Renal cortex interstitium (tissue), 11 donors: ENCODE results near the gene RABEPK. TPM values are rescaled to one million over a fixed set of nuclear protein-coding genes. Genes with fewer than 3 reads are reported as not detected.
"Not testable (repeated sequence)": the region's sequence is repeated elsewhere in the genome, so short reads cannot be mapped to it uniquely, and the experiment has no call there.

Experiments
- DNase-seq, 11 donors: peaks; one replicate each; pipeline ENCODE4 v3.0.0-alpha.2; 2013; ENCODE audit warnings: low read depth in 9 of 11, low spot score in 4 of 11; ENCODE audit errors: extremely low read depth in 1 of 11
- polyA plus RNA-seq, 3 donors: library from polyadenylated mRNA; unstranded; fragments of 120-200 nt; gene quantifications; one replicate each; pipeline ENCODE4 v1.2.1, GENCODE V29; 2013; ENCODE audit not compliant: insufficient read length in 3 of 3

The RABEPK gene
- polyA plus RNA-seq, 3 donors: 18.9 to 23.0 (median 19.4) TPM

- no peak for DNase-seq
Measured at GRCh38 chr9:125239631-125240597, 39.6 kb downstream of the RABEPK start.

- peak in 6 of 11 donors; percentile 13 to 33 (median 18) for DNase-seq
Measured at GRCh38 chr9:125240649-125240999, 40.3 kb downstream of the RABEPK start.

GRCh38 chr9:125241000-125241862, 40.9 kb downstream of the RABEPK start, which contains the start of gene HSPA5:
HSPA5 (minus strand) TSS chr9:125241343; CDS start chr9:125241126, 217 bp downstream.
- DNase-seq: peak; percentile 97 to 100 (median 99)

GRCh38 chr9:125241863-125242739, 41.8 kb downstream of the RABEPK start:
- DNase-seq: peak in 1 of 11 donors; percentile 13

GRCh38 chr9:125243792-125244260, 43.5 kb downstream of the RABEPK start:
- no peak for DNase-seq

- no peak for DNase-seq
Measured at GRCh38 chr9:125246261-125246667, 45.9 kb downstream of the RABEPK start.

- DNase-seq: no peak
Measured at GRCh38 chr9:125254231-125254630, 53.9 kb downstream of the RABEPK start.

GRCh38 chr9:125255781-125256391, 55.5 kb downstream of the RABEPK start:
- peak in 1 of 11 donors; percentile 12 for DNase-seq

GRCh38 chr9:125258160-125258785, 57.9 kb downstream of the RABEPK start:
- no peak for DNase-seq

- DNase-seq: no peak
Measured at GRCh38 chr9:125258832-125259534, 58.6 kb downstream of the RABEPK start.

GRCh38 chr9:125260561-125260960, 60.2 kb downstream of the RABEPK start:
- DNase-seq: no peak

GRCh38 chr9:125261501-125262293, 61.4 kb downstream of the RABEPK start, which contains the start of gene GAPVD1:
GAPVD1 (plus strand) TSS chr9:125261826; CDS start chr9:125298922, 37,096 bp downstream.
- peak; percentile 80 to 91 (median 86) for DNase-seq

GRCh38 chr9:125262294-125262991, 62.1 kb downstream of the RABEPK start:
- peak in 5 of 11 donors; percentile 23 to 37 (median 30) for DNase-seq

- DNase-seq: not testable (repeated sequence)
Measured at GRCh38 chr9:125264068-125264467, 63.7 kb downstream of the RABEPK start.

GRCh38 chr9:125268394-125269013, 68.2 kb downstream of the RABEPK start:
- DNase-seq: no peak
